Stomach (tissue), 9 donors: ENCODE measurements around the gene ITGA3. TPM values are rescaled to one million over a fixed set of nuclear protein-coding genes. Genes with fewer than 3 reads are reported as not detected.

Experiments used
- DNase-seq, 2 donors: peaks; one replicate each; pipeline versions ENCODE4 v3.0.0 to v3.0.0-alpha.2; 2013 to 2019
- H3K27ac ChIP-seq, 5 donors: fragments of 200-600 bp in 4 of 5; sonication (generic) in 4 of 5; one replicate each; pipeline ENCODE4 v1.5.1; 2013 to 2019; ENCODE audit warnings: mild to moderate bottlenecking in 1 of 5, moderate library complexity in 1 of 5
- H3K27me3 ChIP-seq, 3 donors: fragments of 200-600 bp; sonication (generic); one replicate each; pipeline ENCODE4 v1.5.1; 2017 to 2019; ENCODE audit warnings: mixed run types in 1 of 3
- H3K36me3 ChIP-seq, 4 donors: fragments of 200-600 bp; sonication (generic); 1 replicate in 3 of 4; 2 replicates in 1 of 4; pipeline ENCODE4 v1.5.1; 2016 to 2019
- H3K4me1 ChIP-seq, 4 donors: fragments of 200-600 bp; sonication (generic); one replicate each; pipeline ENCODE4 v1.5.1; 2016 to 2019
- H3K4me3 ChIP-seq, 4 donors: fragments of 200-600 bp; sonication (generic) in 3 of 4; one replicate each; pipeline ENCODE4 v1.5.1; 2016 to 2019; ENCODE audit warnings: mild to moderate bottlenecking in 1 of 4
- H3K9me3 ChIP-seq, 4 donors: fragments of 200-600 bp; sonication (generic); one replicate each; pipeline ENCODE4 v1.5.1; 2016 to 2019
- CTCF ChIP-seq, 7 experiments: fragments of 450-650 bp in 4 of 7; fragments of 200-600 bp in 3 of 7; sonication (generic) in 3 of 7; IDR thresholded peaks; one replicate each; pipeline ENCODE4 v1.5.1; 2016 to 2019; ENCODE audit warnings: antibody characterized with exemption in 7 of 7, control low read depth in 2 of 7, mild to moderate bottlenecking in 1 of 7
- EP300 ChIP-seq: sonication (generic); formaldehyde crosslinking; IDR thresholded peaks from one replicate; pipeline ENCODE4 v1.6.1; 2017; ENCODE audit warnings: antibody characterized with exemption
- POLR2A ChIP-seq, 4 donors: fragments of 450-650 bp; IDR thresholded peaks; one replicate each; pipeline ENCODE4 v1.6.1; 2016; ENCODE audit warnings: antibody characterized with exemption in 4 of 4, control low read depth in 2 of 4, mild to moderate bottlenecking in 1 of 4, moderate library complexity in 1 of 4
- POLR2AphosphoS5 ChIP-seq, 3 donors: sonication (generic); formaldehyde crosslinking; IDR thresholded peaks; one replicate each; pipeline ENCODE4 v1.6.1; 2016; ENCODE audit warnings: antibody characterized with exemption in 3 of 3
- WGBS, 5 donors: extraction: QIAGEN DNeasy Blood & Tissue Kit in 3 of 5; methylation state at CpG; one replicate each; pipeline versions ENCODE4 v1.1.5 to v1.1.7; 2013 to 2018; 5-methylcytosine and 5-hydroxymethylcytosine counted together
- intact Hi-C: fragments of 100-400 bp; cut with DNase I; formaldehyde crosslinking; loops from one replicate; pipeline ENCODE4 v1.15.1; 2023; ENCODE audit warnings: low total_unique reads
- polyA plus RNA-seq, 3 donors: library from polyadenylated mRNA; stranded (reverse); fragments of 200-250 nt; gene quantifications; one replicate each; pipeline ENCODE4 v1.2.3, GENCODE V29; 2013
- total RNA-seq, 5 donors: library from RNA; depleted of rRNA; stranded (reverse); fragments of >200 nt; gene quantifications; one replicate each; pipeline versions ENCODE4 v1.1.0 to v1.2.3, GENCODE V29; 2014 to 2016
- donor health status: healthy with polysubstance abuse.
- donor health status: Bipolar disorder and iron deficiency.
- donor health status: healthy.

Gene ITGA3
- total and polyA plus RNA-seq, 8 donors, result 6.9 to 698 (median 73.9) TPM

GRCh38 chr17:50065056-50065455 lies 9.1 kb downstream of the ITGA3 start:
- intact Hi-C loops, result no loop called here
- H3K9me3 ChIP-seq, result no peaks in the 10 kb centered on the region
- peak overlapping the region in 4 of 5 donors; percentile 96 to 97 (median 96) for H3K27ac ChIP-seq
- no peaks in the 10 kb centered on the region for H3K27me3 ChIP-seq
- no peak overlapping the region for H3K4me3 ChIP-seq
- H3K4me1 ChIP-seq, result peaks cover 47 to 60% (median 53%) of the 10 kb centered on the region in 4 donors
- TF ChIP-seq POLR2A (IDR thresholded peaks at IDR 0.05), result no peak
- TF ChIP-seq EP300, result no peak
- no peak for TF ChIP-seq CTCF (IDR thresholded peaks at IDR 0.05)
- TF ChIP-seq POLR2AphosphoS5 (IDR thresholded peaks at IDR 0.05), result no peak
- peaks cover 19 to 43% (median 33%) of the 10 kb centered on the region in 4 donors for H3K36me3 ChIP-seq
- DNase-seq, result no peak
- WGBS, 5 donors, result 44 to 54% (median 49%) methylated on average over 3 of the region's 3 CpGs

- DNase-seq, result no peak
- intact Hi-C loops, result no loop called here
- TF ChIP-seq EP300 (no peak), POLR2A (IDR thresholded peaks at IDR 0.05) (no peak), POLR2AphosphoS5 (IDR thresholded peaks at IDR 0.05) (no peak), CTCF (IDR thresholded peaks at IDR 0.05) (no peak)
- peak overlapping the region in 1 of 5 donors; percentile 4 for H3K27ac ChIP-seq
- H3K36me3 ChIP-seq, result peaks cover 32 to 62% (median 52%) of the 10 kb centered on the region in 4 donors
- peaks cover 27 to 40% (median 34%) of the 10 kb centered on the region in 4 donors for H3K4me1 ChIP-seq
- peaks cover 0 to 4% (median 0%) of the 10 kb centered on the region in 4 donors for H3K9me3 ChIP-seq
- H3K4me3 ChIP-seq, result no peak overlapping the region
- no peaks in the 10 kb centered on the region for H3K27me3 ChIP-seq
- WGBS, 5 donors, result 91 to 100% (median 98%) methylated on average over 2 of the region's 2 CpGs
These were observed 11.1 kb downstream of the ITGA3 start for GRCh38 chr17:50066995-50067394.

- intact Hi-C loops, result no loop called here
- whole genome bisulfite sequencing, 5 donors, result 91 to 96% (median 96%) methylated on average over 8 to 13 of the region's 13 CpGs
These were observed 12.1 kb downstream of the ITGA3 start for GRCh38 chr17:50067996-50068395.

GRCh38 chr17:50070908-50071680 lies 15.2 kb downstream of the ITGA3 start:
- H3K27me3 ChIP-seq, result no peaks in the 10 kb centered on the region
- H3K4me3 ChIP-seq, result no peak overlapping the region
- H3K9me3 ChIP-seq, result peaks cover 0 to 4% (median 0%) of the 10 kb centered on the region in 4 donors
- H3K27ac ChIP-seq, result no peak overlapping the region
- no peak for DNase-seq
- H3K36me3 ChIP-seq, result peaks cover 64 to 93% (median 87%) of the 10 kb centered on the region in 4 donors
- TF ChIP-seq POLR2A (IDR thresholded peaks at IDR 0.05) (no peak), EP300 (no peak)
- intact Hi-C loops, result no loop called here
- WGBS, 5 donors, result 90 to 97% (median 92%) methylated on average over 11 to 16 of the region's 16 CpGs
- H3K4me1 ChIP-seq, result peaks cover 0 to 4% (median 0%) of the 10 kb centered on the region in 4 donors

More at GRCh38 chr17:50067996-50068395, 12.1 kb downstream of the ITGA3 start:
- Histone ChIP-seq H3K27me3 (no peaks in the 10 kb centered on the region), H3K27ac (peak overlapping the region in 1 of 5 donors; percentile 17), H3K36me3 (peaks cover 42 to 72% (median 62%) of the 10 kb centered on the region in 4 donors), H3K4me1 (peaks cover 18 to 30% (median 24%) of the 10 kb centered on the region in 4 donors), H3K9me3 (peaks cover 0 to 4% (median 0%) of the 10 kb centered on the region in 4 donors), H3K4me3 (no peak overlapping the region)
- DNase-seq, result no peak
- TF ChIP-seq CTCF (IDR thresholded peaks at IDR 0.05) (no peak), POLR2A (IDR thresholded peaks at IDR 0.05) (no peak), EP300 (no peak), POLR2AphosphoS5 (IDR thresholded peaks at IDR 0.05) (no peak)
